ENCODE results near the gene CD7.

- TF ChIP-seq RXRA (IDR thresholded peaks at IDR 0.05; ENCODE audit: borderline replicate concordance, low read depth): no peak
- no peak for TF ChIP-seq MEF2A (IDR thresholded peaks at IDR 0.05; ENCODE audit: borderline replicate concordance, low read depth)
- no peak for TF ChIP-seq EZH2phosphoT487 (IDR thresholded peaks at IDR 0.05; ENCODE audit: borderline replicate concordance, low read depth)
- TF ChIP-seq EP300 (IDR thresholded peaks at IDR 0.05; ENCODE audit: borderline replicate concordance in 1 of 2, low read depth in 1 of 2, low read length in 1 of 2): no peak
- TF ChIP-seq, protein P1, sequence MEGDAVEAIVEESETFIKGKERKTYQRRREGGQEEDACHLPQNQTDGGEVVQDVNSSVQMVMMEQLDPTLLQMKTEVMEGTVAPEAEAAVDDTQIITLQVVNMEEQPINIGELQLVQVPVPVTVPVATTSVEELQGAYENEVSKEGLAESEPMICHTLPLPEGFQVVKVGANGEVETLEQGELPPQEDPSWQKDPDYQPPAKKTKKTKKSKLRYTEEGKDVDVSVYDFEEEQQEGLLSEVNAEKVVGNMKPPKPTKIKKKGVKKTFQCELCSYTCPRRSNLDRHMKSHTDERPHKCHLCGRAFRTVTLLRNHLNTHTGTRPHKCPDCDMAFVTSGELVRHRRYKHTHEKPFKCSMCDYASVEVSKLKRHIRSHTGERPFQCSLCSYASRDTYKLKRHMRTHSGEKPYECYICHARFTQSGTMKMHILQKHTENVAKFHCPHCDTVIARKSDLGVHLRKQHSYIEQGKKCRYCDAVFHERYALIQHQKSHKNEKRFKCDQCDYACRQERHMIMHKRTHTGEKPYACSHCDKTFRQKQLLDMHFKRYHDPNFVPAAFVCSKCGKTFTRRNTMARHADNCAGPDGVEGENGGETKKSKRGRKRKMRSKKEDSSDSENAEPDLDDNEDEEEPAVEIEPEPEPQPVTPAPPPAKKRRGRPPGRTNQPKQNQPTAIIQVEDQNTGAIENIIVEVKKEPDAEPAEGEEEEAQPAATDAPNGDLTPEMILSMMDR (IDR thresholded peaks at IDR 0.05): no peak
- TF ChIP-seq, protein P2, sequence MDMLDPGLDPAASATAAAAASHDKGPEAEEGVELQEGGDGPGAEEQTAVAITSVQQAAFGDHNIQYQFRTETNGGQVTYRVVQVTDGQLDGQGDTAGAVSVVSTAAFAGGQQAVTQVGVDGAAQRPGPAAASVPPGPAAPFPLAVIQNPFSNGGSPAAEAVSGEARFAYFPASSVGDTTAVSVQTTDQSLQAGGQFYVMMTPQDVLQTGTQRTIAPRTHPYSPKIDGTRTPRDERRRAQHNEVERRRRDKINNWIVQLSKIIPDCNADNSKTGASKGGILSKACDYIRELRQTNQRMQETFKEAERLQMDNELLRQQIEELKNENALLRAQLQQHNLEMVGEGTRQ (IDR thresholded peaks at IDR 0.05; ENCODE audit: borderline replicate concordance, low read depth, low read length): no peak
- no peak for TF ChIP-seq TAF1 (IDR thresholded peaks at IDR 0.05; ENCODE audit: borderline replicate concordance, low read depth, low read length)
- no peak for TF ChIP-seq RCOR1 (IDR thresholded peaks at IDR 0.05; ENCODE audit: low read length)
These were observed 5.4 kb downstream of the CD7 start for GRCh38 chr17:82311971-82312370.

Data from SK-N-SH (cell line).